Measurements from ENCODE around the gene DEFB128.

Gene DEFB128

DNA sequence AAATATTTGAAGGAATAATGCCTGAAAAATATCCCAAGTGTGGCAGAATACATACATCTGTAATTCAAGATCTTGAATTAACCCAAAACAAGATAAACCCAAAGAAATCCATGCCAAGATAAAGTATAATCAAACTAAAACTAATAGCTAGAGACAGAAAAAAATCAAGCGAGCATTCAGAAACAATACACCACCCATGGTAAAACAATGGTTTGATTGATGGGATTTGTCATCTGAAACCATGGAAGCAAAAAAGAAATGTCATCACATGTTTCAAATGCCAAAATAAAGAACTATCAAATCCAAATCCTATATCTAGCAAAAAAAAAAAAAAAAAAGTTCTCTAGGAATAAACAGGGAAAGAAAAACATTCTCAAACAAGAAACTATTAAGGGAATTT lies 37.4 kb downstream of the DEFB128 start:
- TF ChIP-seq TAF1 (IDR thresholded peaks at IDR 0.05; ENCODE audit: borderline replicate concordance, insufficient read depth, low read length) (no peak), POLR2AphosphoS5 (IDR thresholded peaks at IDR 0.05; ENCODE audit: low read depth, low read length) (no peak), SIN3A (IDR thresholded peaks at IDR 0.05; ENCODE audit: borderline replicate concordance, insufficient read depth, low read length) (no peak), FOXP2 (optimal IDR thresholded peaks at IDR 0.05; ENCODE audit: borderline replicate concordance, extremely low read depth, extremely low read length, insufficient read depth) (no peak)
- TF ChIP-seq, protein P1, sequence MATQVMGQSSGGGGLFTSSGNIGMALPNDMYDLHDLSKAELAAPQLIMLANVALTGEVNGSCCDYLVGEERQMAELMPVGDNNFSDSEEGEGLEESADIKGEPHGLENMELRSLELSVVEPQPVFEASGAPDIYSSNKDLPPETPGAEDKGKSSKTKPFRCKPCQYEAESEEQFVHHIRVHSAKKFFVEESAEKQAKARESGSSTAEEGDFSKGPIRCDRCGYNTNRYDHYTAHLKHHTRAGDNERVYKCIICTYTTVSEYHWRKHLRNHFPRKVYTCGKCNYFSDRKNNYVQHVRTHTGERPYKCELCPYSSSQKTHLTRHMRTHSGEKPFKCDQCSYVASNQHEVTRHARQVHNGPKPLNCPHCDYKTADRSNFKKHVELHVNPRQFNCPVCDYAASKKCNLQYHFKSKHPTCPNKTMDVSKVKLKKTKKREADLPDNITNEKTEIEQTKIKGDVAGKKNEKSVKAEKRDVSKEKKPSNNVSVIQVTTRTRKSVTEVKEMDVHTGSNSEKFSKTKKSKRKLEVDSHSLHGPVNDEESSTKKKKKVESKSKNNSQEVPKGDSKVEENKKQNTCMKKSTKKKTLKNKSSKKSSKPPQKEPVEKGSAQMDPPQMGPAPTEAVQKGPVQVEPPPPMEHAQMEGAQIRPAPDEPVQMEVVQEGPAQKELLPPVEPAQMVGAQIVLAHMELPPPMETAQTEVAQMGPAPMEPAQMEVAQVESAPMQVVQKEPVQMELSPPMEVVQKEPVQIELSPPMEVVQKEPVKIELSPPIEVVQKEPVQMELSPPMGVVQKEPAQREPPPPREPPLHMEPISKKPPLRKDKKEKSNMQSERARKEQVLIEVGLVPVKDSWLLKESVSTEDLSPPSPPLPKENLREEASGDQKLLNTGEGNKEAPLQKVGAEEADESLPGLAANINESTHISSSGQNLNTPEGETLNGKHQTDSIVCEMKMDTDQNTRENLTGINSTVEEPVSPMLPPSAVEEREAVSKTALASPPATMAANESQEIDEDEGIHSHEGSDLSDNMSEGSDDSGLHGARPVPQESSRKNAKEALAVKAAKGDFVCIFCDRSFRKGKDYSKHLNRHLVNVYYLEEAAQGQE (IDR thresholded peaks at IDR 0.05; ENCODE audit: insufficient read depth in 1 of 2, low read depth in 2 of 2, low read length in 2 of 2), result no peak

GRCh38 chr20:145877-146276 lies 43.6 kb downstream of the DEFB128 start:
- no peak for TF ChIP-seq SIN3A (IDR thresholded peaks at IDR 0.05; ENCODE audit: borderline replicate concordance, insufficient read depth, low read length)
- no peak for TF ChIP-seq POLR2AphosphoS5 (IDR thresholded peaks at IDR 0.05; ENCODE audit: low read depth, low read length)
- no peak for TF ChIP-seq TAF1 (IDR thresholded peaks at IDR 0.05; ENCODE audit: borderline replicate concordance, insufficient read depth, low read length)
- TF ChIP-seq FOXP2 (optimal IDR thresholded peaks at IDR 0.05; ENCODE audit: borderline replicate concordance, extremely low read depth, extremely low read length, insufficient read depth), result no peak
- TF ChIP-seq, protein P1 (IDR thresholded peaks at IDR 0.05; ENCODE audit: insufficient read depth in 1 of 2, low read depth in 2 of 2, low read length in 2 of 2), result no peak

DNA sequence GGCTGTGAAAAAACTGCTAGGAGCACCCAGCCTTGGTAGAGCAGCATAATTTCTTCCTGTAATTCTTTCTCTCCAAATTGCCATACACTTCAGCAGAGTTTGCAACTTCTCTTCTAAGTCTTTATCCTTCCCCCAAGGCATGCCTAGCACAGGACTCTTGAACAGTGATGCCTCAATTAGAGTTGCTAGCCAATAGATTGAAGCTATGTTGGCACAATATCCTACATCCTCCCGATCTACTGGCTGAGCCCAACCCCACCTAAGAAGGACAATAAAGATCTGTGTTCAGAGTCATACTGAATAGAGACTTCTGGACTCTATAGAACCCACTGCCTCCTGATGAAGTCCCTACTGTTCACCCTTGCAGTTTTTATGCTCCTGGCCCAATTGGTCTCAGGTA lies 47.2 kb downstream of the DEFB128 start, which contains the start of gene DEFB126:
Gene DEFB126 (plus strand): TSS at position 301 of the 400 bp plus-strand sequence. CDS start 39 bp downstream, at position 340.
- no peak for TF ChIP-seq SIN3A (IDR thresholded peaks at IDR 0.05; ENCODE audit: borderline replicate concordance, insufficient read depth, low read length)
- TF ChIP-seq POLR2AphosphoS5 (IDR thresholded peaks at IDR 0.05; ENCODE audit: low read depth, low read length), result no peak
- no peak for TF ChIP-seq TAF1 (IDR thresholded peaks at IDR 0.05; ENCODE audit: borderline replicate concordance, insufficient read depth, low read length)
- TF ChIP-seq FOXP2 (optimal IDR thresholded peaks at IDR 0.05; ENCODE audit: borderline replicate concordance, extremely low read depth, extremely low read length, insufficient read depth), result no peak
- TF ChIP-seq, protein P1 (IDR thresholded peaks at IDR 0.05; ENCODE audit: insufficient read depth in 1 of 2, low read depth in 2 of 2, low read length in 2 of 2), result no peak

All from PFSK-1 (cell line).